ENCODE data around the gene VDR. TPM values are rescaled to one million over a fixed set of nuclear protein-coding genes. Genes with fewer than 3 reads are reported as not detected.

VDR gene
- 10 to 100 TPM; 83.5 to 95.1 (median 87.3) TPM for total RNA-seq

DNA sequence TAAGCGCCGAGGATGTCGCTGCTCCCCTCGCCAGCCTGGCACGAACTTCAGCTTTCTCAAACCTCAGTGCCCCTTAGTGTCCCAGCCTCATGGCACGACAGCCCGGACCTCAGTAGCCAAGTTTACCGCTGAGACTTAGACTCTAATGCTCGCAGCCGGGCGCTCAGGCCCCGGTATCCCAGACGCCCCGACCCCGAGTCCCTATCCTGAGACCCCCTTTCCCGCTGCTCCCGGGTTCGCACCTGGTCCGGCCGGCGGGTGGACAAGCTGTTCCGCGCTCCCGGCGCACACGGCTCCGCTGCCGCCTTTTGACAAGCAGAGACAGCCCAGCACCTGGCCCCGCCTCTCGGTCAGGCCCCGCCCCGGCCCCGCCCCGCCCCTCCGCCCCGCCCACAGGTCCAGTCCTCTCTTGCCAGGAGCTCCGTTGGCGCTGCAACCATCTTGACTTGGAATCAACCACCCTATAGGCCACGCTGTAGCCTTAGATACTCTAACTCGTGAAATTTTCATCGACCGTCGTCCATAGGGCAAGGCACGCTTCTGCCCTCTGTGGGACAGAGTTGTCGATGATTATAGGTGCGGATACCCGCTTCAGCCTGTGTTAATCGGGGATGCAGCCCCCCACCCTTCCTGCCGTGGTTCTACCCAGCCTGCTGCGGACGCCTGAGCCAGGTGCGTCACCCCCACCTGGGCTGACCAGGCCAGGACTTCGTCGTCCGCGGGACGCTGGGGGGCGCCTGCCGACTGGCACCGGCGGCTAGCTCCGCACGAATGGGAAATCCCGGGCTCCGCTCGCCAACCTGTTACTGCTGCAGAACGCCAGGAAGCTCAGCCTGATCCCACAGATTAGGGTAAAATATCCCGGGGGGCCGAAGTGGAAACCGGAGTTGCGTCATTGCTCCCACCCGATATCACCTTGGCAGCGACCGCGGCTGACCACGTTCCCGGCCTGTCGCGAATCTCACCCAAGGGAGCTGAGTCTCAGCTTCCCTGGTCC, at the start of gene VDR:
VDR (minus strand) TSS at position 282 of the 997 bp plus-strand sequence. CDS start 25,881 bp downstream, outside the sequence.
- H3K4me1 Mint-ChIP-seq (ENCODE audit: low read depth), result peaks cover 45% of the 10 kb centered on the region
- DNase-seq (peak; percentile 60), ATAC-seq (peak; percentile 80)
- H3K27me3 Mint-ChIP-seq (ENCODE audit: low read depth), result peaks cover 4% of the 10 kb centered on the region
- peaks cover 9% of the 10 kb centered on the region for H3K36me3 Mint-ChIP-seq (ENCODE audit: insufficient read depth)
- H3K9me3 Mint-ChIP-seq, result no peaks in the 10 kb centered on the region
- peak within 1 kb of the TSS; percentile 97 for H3K4me3 Mint-ChIP-seq

- Mint-ChIP-seq H3K4me3 (no peak overlapping the region), H3K9me3 (peaks cover 3% of the 10 kb centered on the region), H3K36me3 (ENCODE audit: insufficient read depth) (no peaks in the 10 kb centered on the region), H3K4me1 (ENCODE audit: low read depth) (no peaks in the 10 kb centered on the region), H3K27me3 (ENCODE audit: low read depth) (peaks cover 8% of the 10 kb centered on the region)
- ATAC-seq (no peak), DNase-seq (no peak)
These were observed 49.3 kb upstream of the VDR start for GRCh38 chr12:47954058-47954457.

DNA sequence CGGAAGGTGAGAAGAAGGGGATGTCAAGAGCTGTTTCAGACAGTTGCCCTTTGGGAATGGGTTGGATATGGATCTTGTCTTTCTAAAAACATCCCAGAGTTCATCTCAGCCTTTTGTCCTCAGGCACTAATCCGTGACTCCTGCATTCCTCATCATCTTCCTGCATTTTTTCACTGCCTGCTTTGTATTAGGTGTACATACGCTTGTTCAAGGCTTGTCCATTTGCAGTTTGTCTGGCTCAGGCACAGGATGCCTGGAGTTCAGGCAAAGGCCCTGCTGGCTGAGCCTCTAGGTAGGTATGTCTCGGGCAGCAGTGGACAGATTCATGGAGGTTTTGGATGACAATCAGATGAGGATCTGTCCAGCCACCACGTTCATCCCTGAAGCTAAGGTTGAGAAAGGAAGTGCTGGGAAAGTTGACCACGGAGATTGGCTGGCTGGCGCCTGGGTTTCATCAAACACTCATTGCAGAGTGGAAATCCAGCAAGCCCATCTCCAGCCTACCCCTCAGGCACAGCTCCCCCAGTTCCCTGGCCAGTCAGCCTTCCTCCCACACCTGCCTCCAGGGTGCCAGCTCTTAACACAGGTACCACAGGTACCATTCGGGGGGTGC, 46.2 kb upstream of the VDR start:
- DNase-seq (no peak), ATAC-seq (no peak)
- Mint-ChIP-seq H3K9me3 (no peaks in the 10 kb centered on the region), H3K27me3 (ENCODE audit: low read depth) (peaks cover 12% of the 10 kb centered on the region), H3K36me3 (ENCODE audit: insufficient read depth) (no peaks in the 10 kb centered on the region), H3K4me3 (no peak overlapping the region), H3K4me1 (ENCODE audit: low read depth) (no peaks in the 10 kb centered on the region)

- Mint-ChIP-seq H3K27me3 (ENCODE audit: low read depth) (peaks cover 12% of the 10 kb centered on the region), H3K4me1 (ENCODE audit: low read depth) (no peaks in the 10 kb centered on the region), H3K4me3 (no peak overlapping the region), H3K9me3 (no peaks in the 10 kb centered on the region), H3K36me3 (ENCODE audit: insufficient read depth) (no peaks in the 10 kb centered on the region)
- peak; percentile 56 to 67 for ATAC-seq
- DNase-seq, result peak; percentile 19
These were observed 44.9 kb upstream of the VDR start for GRCh38 chr12:47949441-47950341.

DNA sequence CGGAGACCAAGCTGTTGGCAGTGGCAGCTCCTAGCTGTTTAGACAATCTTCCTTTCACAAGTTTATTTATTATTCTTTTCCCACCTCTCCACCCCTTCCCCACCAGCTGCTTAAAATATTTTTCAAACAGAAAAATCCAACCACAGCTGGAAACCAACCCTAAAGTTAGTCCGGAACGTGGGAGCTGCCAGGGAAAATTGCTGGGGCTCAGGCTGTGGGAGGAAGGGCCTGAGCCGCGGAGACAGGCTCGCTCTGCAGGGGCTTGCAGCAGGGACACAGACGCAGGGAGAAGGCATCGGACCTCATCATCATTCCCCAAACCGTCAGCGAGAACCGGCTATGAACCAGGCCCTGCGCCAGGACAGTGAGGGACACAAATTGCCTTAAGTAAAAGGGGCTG, 42.5 kb upstream of the VDR start:
- ATAC-seq, result no peak
- no peak for DNase-seq
- H3K27me3 Mint-ChIP-seq (ENCODE audit: low read depth), result peaks cover 21% of the 10 kb centered on the region
- no peaks in the 10 kb centered on the region for H3K36me3 Mint-ChIP-seq (ENCODE audit: insufficient read depth)
- H3K9me3 Mint-ChIP-seq, result no peaks in the 10 kb centered on the region
- H3K4me3 Mint-ChIP-seq, result no peak overlapping the region
- H3K4me1 Mint-ChIP-seq (ENCODE audit: low read depth), result no peaks in the 10 kb centered on the region

GRCh38 chr12:47946413-47947323, 41.9 kb upstream of the VDR start:
- DNase-seq, result no peak
- Mint-ChIP-seq H3K9me3 (no peaks in the 10 kb centered on the region), H3K4me3 (no peak overlapping the region), H3K36me3 (ENCODE audit: insufficient read depth) (no peaks in the 10 kb centered on the region), H3K27me3 (ENCODE audit: low read depth) (peaks cover 26% of the 10 kb centered on the region), H3K4me1 (ENCODE audit: low read depth) (no peaks in the 10 kb centered on the region)
- no peak for ATAC-seq

- H3K9me3 Mint-ChIP-seq, result no peaks in the 10 kb centered on the region
- DNase-seq (no peak), ATAC-seq (no peak)
- no peaks in the 10 kb centered on the region for H3K36me3 Mint-ChIP-seq (ENCODE audit: insufficient read depth)
- H3K4me3 Mint-ChIP-seq, result no peak overlapping the region
- H3K4me1 Mint-ChIP-seq (ENCODE audit: low read depth), result peaks cover 8% of the 10 kb centered on the region
- peaks cover 32% of the 10 kb centered on the region for H3K27me3 Mint-ChIP-seq (ENCODE audit: low read depth)
These were observed 40.5 kb upstream of the VDR start for GRCh38 chr12:47945341-47945728.

DNA sequence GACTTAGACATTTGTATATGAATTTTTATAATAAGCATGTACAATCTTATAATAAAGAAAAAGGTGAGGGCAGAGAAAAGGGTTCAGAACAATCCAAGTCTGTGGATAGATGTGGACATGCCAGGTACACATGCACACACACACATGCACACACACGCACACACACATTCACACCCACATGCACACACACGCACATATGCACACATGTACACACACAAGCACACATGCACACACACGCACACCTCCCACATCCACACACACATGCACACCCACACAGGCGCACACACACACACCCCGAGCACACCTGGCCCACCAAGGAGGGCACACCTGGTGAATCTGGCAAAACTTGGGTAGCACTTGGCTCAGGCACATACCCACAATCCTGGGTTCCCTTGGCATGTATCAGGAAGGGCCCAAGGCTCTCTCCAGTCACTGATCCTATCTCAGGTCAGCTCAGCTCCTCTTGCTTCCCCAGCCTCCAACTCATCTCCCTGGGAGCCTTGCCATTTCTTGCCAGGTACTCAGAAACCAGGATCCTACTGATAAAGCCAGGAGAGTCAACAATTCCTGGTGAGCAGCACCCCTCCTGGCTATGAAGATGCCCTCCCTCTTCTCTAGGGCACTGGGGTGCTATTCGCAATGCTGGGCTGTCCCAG, 40.0 kb upstream of the VDR start:
- peaks cover 27% of the 10 kb centered on the region for H3K27me3 Mint-ChIP-seq (ENCODE audit: low read depth)
- H3K4me1 Mint-ChIP-seq (ENCODE audit: low read depth), result peaks cover 8% of the 10 kb centered on the region
- H3K36me3 Mint-ChIP-seq (ENCODE audit: insufficient read depth), result no peaks in the 10 kb centered on the region
- no peaks in the 10 kb centered on the region for H3K9me3 Mint-ChIP-seq
- DNase-seq (no peak), ATAC-seq (no peak)
- H3K4me3 Mint-ChIP-seq, result no peak overlapping the region

- H3K4me1 Mint-ChIP-seq (ENCODE audit: low read depth), result peaks cover 8% of the 10 kb centered on the region
- ATAC-seq (no peak), DNase-seq (no peak)
- H3K36me3 Mint-ChIP-seq (ENCODE audit: insufficient read depth), result no peaks in the 10 kb centered on the region
- H3K4me3 Mint-ChIP-seq, result no peak overlapping the region
- no peaks in the 10 kb centered on the region for H3K9me3 Mint-ChIP-seq
- peaks cover 26% of the 10 kb centered on the region for H3K27me3 Mint-ChIP-seq (ENCODE audit: low read depth)
These were observed 39.0 kb upstream of the VDR start for GRCh38 chr12:47943623-47944340.

DNA sequence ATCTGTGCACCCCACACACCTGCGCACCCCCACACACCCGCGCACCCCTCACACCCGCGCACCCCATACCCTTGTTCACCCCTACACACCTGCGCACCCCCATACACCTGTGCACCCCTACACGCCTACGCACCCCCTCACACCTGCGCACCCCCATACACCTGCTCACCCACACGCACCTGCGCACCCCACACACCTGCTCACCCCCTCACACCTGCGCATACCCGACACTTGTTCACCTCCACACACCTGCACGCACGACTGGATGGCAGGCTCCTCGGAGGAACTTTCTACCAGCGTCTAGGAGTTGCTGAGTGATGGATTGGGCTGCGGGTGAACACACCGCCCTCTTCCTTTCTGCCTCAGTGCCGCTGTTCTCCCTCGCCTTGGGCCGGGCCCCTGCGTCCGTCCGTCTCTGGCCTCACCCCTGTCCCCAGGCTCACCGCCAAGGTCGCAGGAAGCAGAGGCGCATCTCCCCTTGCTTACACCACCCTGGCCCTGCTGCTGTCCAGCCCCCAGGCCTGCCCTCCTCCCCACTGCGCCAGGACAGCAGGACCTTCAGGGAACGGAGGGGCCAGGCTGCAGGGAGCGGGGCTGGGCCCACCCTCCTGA, 37.9 kb upstream of the VDR start:
- Mint-ChIP-seq H3K36me3 (ENCODE audit: insufficient read depth) (no peaks in the 10 kb centered on the region), H3K9me3 (no peaks in the 10 kb centered on the region), H3K4me3 (no peak overlapping the region), H3K4me1 (ENCODE audit: low read depth) (peaks cover 8% of the 10 kb centered on the region), H3K27me3 (ENCODE audit: low read depth) (peaks cover 26% of the 10 kb centered on the region)
- DNase-seq (no peak), ATAC-seq (peak in 1 of 2 donors; percentile 8)

- Mint-ChIP-seq H3K27me3 (ENCODE audit: low read depth) (peaks cover 26% of the 10 kb centered on the region), H3K36me3 (ENCODE audit: insufficient read depth) (no peaks in the 10 kb centered on the region), H3K4me3 (no peak overlapping the region), H3K9me3 (no peaks in the 10 kb centered on the region), H3K4me1 (ENCODE audit: low read depth) (peaks cover 8% of the 10 kb centered on the region)
- peak; percentile 34 for DNase-seq
- peak; percentile 48 to 65 for ATAC-seq
These were observed 37.2 kb upstream of the VDR start for GRCh38 chr12:47941871-47942613.

DNA sequence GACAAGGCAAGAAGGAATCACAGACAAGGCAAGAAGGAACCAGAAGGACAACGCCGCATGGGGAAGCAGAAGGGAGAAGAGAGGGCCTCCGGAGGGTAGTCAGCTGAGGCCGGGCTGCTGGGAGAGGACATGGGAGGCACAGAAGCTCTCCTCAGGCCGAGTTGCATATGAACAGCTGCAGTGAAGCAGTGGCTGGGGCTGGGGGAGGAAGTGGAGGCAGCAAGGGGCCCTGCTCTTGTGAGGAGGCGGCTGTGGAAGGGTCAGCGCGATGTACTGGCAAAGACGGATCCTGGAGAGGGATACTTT, 36.6 kb upstream of the VDR start:
- Mint-ChIP-seq H3K36me3 (ENCODE audit: insufficient read depth) (no peaks in the 10 kb centered on the region), H3K4me3 (no peak overlapping the region), H3K9me3 (no peaks in the 10 kb centered on the region), H3K27me3 (ENCODE audit: low read depth) (peaks cover 22% of the 10 kb centered on the region), H3K4me1 (ENCODE audit: low read depth) (peaks cover 8% of the 10 kb centered on the region)
- DNase-seq (no peak), ATAC-seq (no peak)

All from activated T-cell treated with anti-CD3 and anti-CD28 coated beads, Interleukin-2, amount 50 U/mL, for 4 hours (primary cell).